HL-60 (cell line): ENCODE data around the gene TTF2.

ENCODE experiments used
- DNase-seq, 2 experiments: peaks; one replicate each; pipeline ENCODE4 v3.0.0-alpha.2; 2010 to 2020; ENCODE audit warnings: low read depth in 1 of 2, low spot score in 1 of 2
- H3K27ac ChIP-seq: fragments of 250-450 bp; sonication (Bioruptor Pico); replicated peaks from 2 replicates; pipeline ENCODE4 v1.5.1; 2020; ENCODE audit warnings: mild to moderate bottlenecking, moderate library complexity
- H3K27me3 ChIP-seq: fragments of 250-450 bp; sonication (Bioruptor Pico); 2 replicates; pipeline ENCODE4 v1.5.1; 2021; ENCODE audit warnings: mild to moderate bottlenecking, moderate library complexity; ENCODE audit not compliant: insufficient read depth, poor library complexity, severe bottlenecking
- H3K4me3 ChIP-seq: replicated peaks from 2 replicates; pipeline ENCODE4 v1.5.1; 2011; ENCODE audit warnings: mild to moderate bottlenecking, control low read depth, low read length; ENCODE audit not compliant: insufficient read depth
- CTCF ChIP-seq: IDR thresholded peaks from one replicate; pipeline ENCODE4 v1.5.1; 2011; ENCODE audit warnings: low read length, control low read depth, inconsistent platforms; ENCODE audit not compliant: insufficient read depth
- GABPA ChIP-seq: IDR thresholded peaks from 2 replicates; pipeline ENCODE4 v1.6.1; 2012; ENCODE audit warnings: low read depth
- POLR2AphosphoS5 ChIP-seq: IDR thresholded peaks from 2 replicates; pipeline ENCODE4 v1.6.1; 2012; ENCODE audit warnings: low read depth
- REST ChIP-seq: IDR thresholded peaks from 2 replicates; pipeline ENCODE4 v1.6.1; 2012; ENCODE audit warnings: low read depth; ENCODE audit not compliant: insufficient replicate concordance
- SPI1 ChIP-seq: IDR thresholded peaks from 2 replicates; pipeline ENCODE4 v1.6.1; 2012; ENCODE audit warnings: low read depth, mild to moderate bottlenecking, borderline replicate concordance

TTF2 gene

GRCh38 chr1:117104986-117105385 is 44.9 kb downstream of the TTF2 start:
- Histone ChIP-seq H3K27ac (no peak overlapping the region), H3K27me3 (no peaks in the 10 kb centered on the region), H3K4me3 (no peak overlapping the region)
- TF ChIP-seq CTCF (no peak), SPI1 (no peak), POLR2AphosphoS5 (no peak)
- no peak for DNase-seq

- no peak for TF ChIP-seq CTCF
- TF ChIP-seq POLR2AphosphoS5, result no peak
- no peak for TF ChIP-seq GABPA
- no peak for TF ChIP-seq REST
- TF ChIP-seq SPI1, result no peak
- H3K27me3 ChIP-seq, result no peaks in the 10 kb centered on the region
These were observed 45.6 kb downstream of the TTF2 start for GRCh38 chr1:117105722-117106121.

GRCh38 chr1:117106478-117106877 is 46.4 kb downstream of the TTF2 start:
- H3K27me3 ChIP-seq, result no peaks in the 10 kb centered on the region
- no peak overlapping the region for H3K4me3 ChIP-seq
- TF ChIP-seq GABPA (no peak), POLR2AphosphoS5 (no peak), REST (no peak), CTCF (no peak), SPI1 (no peak)
- no peak for DNase-seq
- H3K27ac ChIP-seq, result no peak overlapping the region

More at GRCh38 chr1:117105722-117106121, 45.6 kb downstream of the TTF2 start:
- DNase-seq, result no peak
- H3K27ac ChIP-seq, result no peak overlapping the region
- no peak overlapping the region for H3K4me3 ChIP-seq

- no peak for TF ChIP-seq SPI1
- no peak for TF ChIP-seq POLR2AphosphoS5
- no peak for TF ChIP-seq CTCF
- TF ChIP-seq GABPA, result no peak
- TF ChIP-seq REST, result no peak
- no peak overlapping the region for H3K4me3 ChIP-seq
- no peak for DNase-seq
These were observed 47.2 kb downstream of the TTF2 start for GRCh38 chr1:117107364-117107763.

More at GRCh38 chr1:117107364-117107763, 47.2 kb downstream of the TTF2 start:
- no peak overlapping the region for H3K27ac ChIP-seq
- H3K27me3 ChIP-seq, result no peaks in the 10 kb centered on the region
